SK-N-SH (cell line): ENCODE results near the gene MKRN2OS.

Source experiments
- EP300 ChIP-seq, 2 experiments: IDR thresholded peaks; 2 replicates each; pipeline versions ENCODE4 v1.4.0 to v1.6.1; 2012; ENCODE audit warnings: borderline replicate concordance in 1 of 2, low read depth in 1 of 2, low read length in 1 of 2
- GABPA ChIP-seq: IDR thresholded peaks from 2 replicates; pipeline ENCODE4 v1.4.0; 2012; ENCODE audit warnings: low read depth, mild to moderate bottlenecking
- RFX5 ChIP-seq: IDR thresholded peaks from 2 replicates; pipeline ENCODE4 v1.6.1; 2012; ENCODE audit warnings: mild to moderate bottlenecking, improper control_type of control experiment, low read length

GRCh38 chr3:12513694-12514446, 31.4 kb downstream of the MKRN2OS start:
- TF ChIP-seq EP300 (IDR thresholded peaks at IDR 0.05; ENCODE audit: borderline replicate concordance in 1 of 2, low read depth in 1 of 2, low read length in 1 of 2), result no peak
- no peak for TF ChIP-seq GABPA
- no peak for TF ChIP-seq RFX5
